PC-9 (cell line): ENCODE measurements around the gene PKLR.

Experiments
- CTCF ChIP-seq: fragments of 200-600 bp; sonication (generic); conservative IDR thresholded peaks from 2 replicates; pipeline ENCODE4 v1.6.1; 2017; ENCODE audit warnings: mixed run types, antibody characterized with exemption, mild to moderate bottlenecking, moderate library complexity
- EZH2 ChIP-seq: fragments of 200-600 bp; sonication (generic); IDR thresholded peaks from 2 replicates; pipeline ENCODE4 v1.8.0; 2017; ENCODE audit warnings: antibody characterized with exemption, low read depth

GRCh38 chr1:155245163-155245524, 56.1 kb downstream of the PKLR start:
- TF ChIP-seq CTCF (no peak), EZH2 (no peak)
